Natural killer cell (primary cell): ENCODE measurements around the gene IL7R. TPM values are rescaled to one million over a fixed set of nuclear protein-coding genes. Genes with fewer than 3 reads are reported as not detected.
A peak's percentile ranks its signal among the peaks of the same experiment; 100 is the strongest.

Experiments used
- ATAC-seq, 3 donors: fragments of 150-1000 bp in 2 of 3; fragments of 200-7000 bp in 1 of 3; cut with Tn5 transposase; 1 replicate in 1 of 3; 2 replicates in 2 of 3; pipeline ENCODE4 v1.10.0; 2021; ENCODE audit warnings: mild to moderate bottlenecking in 2 of 3, moderate library complexity in 2 of 3
- DNase-seq, 2 donors: peaks; one replicate each; pipeline versions ENCODE4 v3.0.0 to v3.0.0-alpha.2; 2013 to 2021; ENCODE audit warnings: mixed read lengths in 1 of 2
- H3K27ac ChIP-seq: one replicate; pipeline ENCODE4 v1.5.1; 2013; ENCODE audit warnings: mild to moderate bottlenecking, low read length
- H3K27me3 ChIP-seq: one replicate; pipeline ENCODE4 v1.6.1; 2013; ENCODE audit warnings: low read length; ENCODE audit not compliant: control insufficient read depth, insufficient read depth
- H3K36me3 ChIP-seq: one replicate; pipeline ENCODE4 v1.6.1; 2013; ENCODE audit warnings: low read length; ENCODE audit not compliant: control insufficient read depth, insufficient read depth
- H3K4me1 ChIP-seq: one replicate; pipeline ENCODE4 v1.6.1; 2013; ENCODE audit warnings: low read length; ENCODE audit not compliant: control insufficient read depth, insufficient read depth
- H3K4me3 ChIP-seq: one replicate; pipeline ENCODE4 v1.5.1; 2013; ENCODE audit warnings: low read length
- H3K9me3 ChIP-seq: one replicate; pipeline ENCODE4 v1.6.1; 2013; ENCODE audit warnings: low read length; ENCODE audit not compliant: control insufficient read depth, insufficient read depth
- H3K27ac Mint-ChIP-seq, 2 donors: one replicate each; pipeline ENCODE4 v1.8.0; 2022; ENCODE audit warnings: mild to moderate bottlenecking in 2 of 2, mixed read lengths in 2 of 2, moderate library complexity in 1 of 2
- H3K27me3 Mint-ChIP-seq, 2 donors: one replicate each; pipeline ENCODE4 v1.8.0; 2022; ENCODE audit warnings: low read depth in 2 of 2, mixed read lengths in 2 of 2
- H3K36me3 Mint-ChIP-seq: one replicate; pipeline ENCODE4 v1.8.0; 2022; ENCODE audit warnings: mixed read lengths
- H3K4me1 Mint-ChIP-seq, 2 donors: one replicate each; pipeline ENCODE4 v1.8.0; 2022; ENCODE audit warnings: mixed read lengths in 2 of 2
- H3K4me3 Mint-ChIP-seq: one replicate; pipeline ENCODE4 v1.8.0; 2022; ENCODE audit warnings: mild to moderate bottlenecking, moderate library complexity, mixed read lengths
- H3K9me3 Mint-ChIP-seq, 2 donors: one replicate each; pipeline ENCODE4 v1.8.0; 2022; ENCODE audit warnings: mixed read lengths in 2 of 2
- CTCF ChIP-seq: fragments of 200-600 bp; IDR thresholded peaks from one replicate; pipeline ENCODE4 v1.8.0; 2022; ENCODE audit warnings: antibody characterized with exemption
- WGBS: methylation state at CpG from one replicate; pipeline ENCODE4 v1.1.7; 2013; ENCODE audit warnings: missing lambda C conversion rate; ENCODE audit not compliant: insufficient coverage; 5-methylcytosine and 5-hydroxymethylcytosine counted together
- intact Hi-C: fragments of 100-400 bp; cut with micrococcal nuclease; formaldehyde crosslinking; loops from one replicate; pipeline ENCODE4 v1.14.2; 2022
- total RNA-seq, 4 donors: library from RNA; stranded (reverse); fragments of 120-200 nt in 1 of 4; gene quantifications; one replicate each; pipeline versions ENCODE4 v1.2.3 to v1.2.4, GENCODE V29; 2013 to 2022

IL7R gene
- total RNA-seq, result 10 to 100 TPM; 22.0 to 42.7 (median 30.4) TPM
- 407 TPM for total RNA-seq (2013)

- DNase-seq (peak in 1 of 2 donors; percentile 77), ATAC-seq (peak; percentile 19 to 56 (median 50))
- no peak for TF ChIP-seq CTCF
- Mint-ChIP-seq H3K9me3 (no peaks in the 10 kb centered on the region), H3K4me1 (peaks cover 21 to 22% of the 10 kb centered on the region in 2 donors), H3K4me3 (peak within 1 kb of the TSS; percentile 10), H3K27me3 (peaks cover 0 to 3% of the 10 kb centered on the region in 2 donors), H3K36me3 (no peaks in the 10 kb centered on the region), H3K27ac (peak within 1 kb of the TSS; percentile 15 to 73)
- 0% methylated on average over 1 of the region's 1 CpG for WGBS
- Histone ChIP-seq H3K36me3 (peaks cover 10% of the 10 kb centered on the region), H3K27ac (peak within 1 kb of the TSS; percentile 96), H3K4me1 (peaks cover 19% of the 10 kb centered on the region), H3K4me3 (peak within 1 kb of the TSS; percentile 58), H3K9me3 (no peaks in the 10 kb centered on the region), H3K27me3 (no peaks in the 10 kb centered on the region)
- intact Hi-C loops, result no loop called here
These were observed at the start of gene IL7R for GRCh38 chr5:35856765-35857351. Gene IL7R (plus strand): TSS chr5:35856891. CDS start chr5:35856978, 87 bp downstream.

DNA sequence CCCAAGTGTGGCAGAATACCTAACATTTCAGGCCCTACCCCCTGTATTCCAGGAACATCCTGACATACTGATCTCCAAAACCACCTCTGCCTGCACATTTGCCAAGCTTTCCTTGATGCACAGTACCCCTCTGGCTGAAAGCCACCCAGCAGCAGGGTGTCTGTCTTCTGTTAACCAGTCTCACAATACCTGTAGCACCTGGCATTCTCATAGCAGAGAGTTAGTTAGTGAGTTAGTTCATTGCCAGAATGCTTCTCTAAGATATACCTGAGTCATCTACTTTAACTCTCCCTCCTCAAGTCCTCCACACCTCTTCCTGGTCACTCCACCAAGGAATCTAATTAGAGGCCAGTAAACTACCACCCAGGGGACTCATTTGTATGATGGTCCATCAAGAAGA, 46.1 kb upstream of the IL7R start:
- H3K4me1 ChIP-seq, result peaks cover 14% of the 10 kb centered on the region
- H3K36me3 ChIP-seq, result no peaks in the 10 kb centered on the region
- no peaks in the 10 kb centered on the region for H3K9me3 ChIP-seq
- DNase-seq (peak in 1 of 2 donors; percentile 54), ATAC-seq (peak in 2 of 3 donors; percentile 21 to 35)
- H3K27me3 Mint-ChIP-seq, result no peaks in the 10 kb centered on the region
- intact Hi-C loops, result loop anchor here (2.0 kb wide), 1 partner anchor 44 kb away; no protein-coding TSS in a partner anchor
- H3K4me3 Mint-ChIP-seq, result peak overlapping the region; percentile 37
- H3K9me3 Mint-ChIP-seq, result no peaks in the 10 kb centered on the region
- no peaks in the 10 kb centered on the region for H3K27me3 ChIP-seq
- no peak overlapping the region for H3K4me3 ChIP-seq
- peak overlapping the region; percentile 53 to 81 for H3K27ac Mint-ChIP-seq
- H3K27ac ChIP-seq, result peak overlapping the region; percentile 91
- H3K4me1 Mint-ChIP-seq, result peaks cover 15 to 21% of the 10 kb centered on the region in 2 donors
- no peaks in the 10 kb centered on the region for H3K36me3 Mint-ChIP-seq
- no peak for TF ChIP-seq CTCF

DNA sequence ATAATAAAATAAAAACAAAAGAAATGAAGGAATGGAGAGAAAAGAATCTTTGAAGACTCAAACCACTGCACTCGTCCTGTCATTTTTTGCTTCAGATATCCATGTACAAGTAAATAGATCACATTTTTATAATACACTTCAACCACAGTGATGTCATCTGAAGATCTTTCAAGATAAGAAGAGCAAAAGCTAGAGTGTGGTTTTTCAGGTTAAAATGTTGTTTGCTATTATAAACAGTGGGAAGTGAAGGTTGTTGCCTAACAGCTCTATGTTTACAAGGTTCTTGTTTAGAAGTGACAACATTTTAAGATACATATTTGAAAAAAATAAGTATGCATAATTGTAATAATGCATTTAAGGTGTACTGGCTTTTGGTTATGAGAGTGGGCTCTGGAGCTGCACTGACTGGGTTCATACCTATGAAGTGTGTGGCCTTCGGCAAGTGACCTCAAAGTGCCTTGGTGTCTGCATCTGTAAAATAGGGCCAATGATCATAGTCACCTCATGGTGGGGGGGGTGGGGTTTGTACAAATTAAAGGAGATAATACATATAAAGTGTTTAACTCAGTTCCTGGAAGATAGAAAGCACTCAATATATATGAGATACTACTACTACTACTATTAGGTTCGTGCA, 45.5 kb upstream of the IL7R start:
- no peaks in the 10 kb centered on the region for H3K36me3 Mint-ChIP-seq
- H3K4me3 Mint-ChIP-seq, result peak overlapping the region; percentile 51
- peak overlapping the region; percentile 91 for H3K27ac ChIP-seq
- H3K27me3 ChIP-seq, result no peaks in the 10 kb centered on the region
- peaks cover 14% of the 10 kb centered on the region for H3K4me1 ChIP-seq
- peak overlapping the region; percentile 53 to 81 for H3K27ac Mint-ChIP-seq
- no peak overlapping the region for H3K4me3 ChIP-seq
- TF ChIP-seq CTCF, result no peak
- DNase-seq (peak in 1 of 2 donors; percentile 90), ATAC-seq (peak; percentile 72 to 88 (median 77))
- peaks cover 15 to 21% of the 10 kb centered on the region in 2 donors for H3K4me1 Mint-ChIP-seq
- no peaks in the 10 kb centered on the region for H3K27me3 Mint-ChIP-seq
- H3K9me3 Mint-ChIP-seq, result no peaks in the 10 kb centered on the region
- H3K9me3 ChIP-seq, result no peaks in the 10 kb centered on the region
- no peaks in the 10 kb centered on the region for H3K36me3 ChIP-seq
- 16% methylated on average over 1 of the region's 3 CpGs for WGBS
- intact Hi-C loops, result loop anchor here (2.0 kb wide), 1 partner anchor 44 kb away; no protein-coding TSS in a partner anchor
